Skeletal muscle satellite cell (primary cell): Measurements from ENCODE around the gene CD40LG.

Experiments
- H3K27me3 ChIP-seq: 2 replicates; pipeline ENCODE4 v1.7.0; 2013; ENCODE audit warnings: low read length; ENCODE audit not compliant: control insufficient read depth, insufficient read depth
- H3K36me3 ChIP-seq: 2 replicates; pipeline ENCODE4 v1.7.0; 2013; ENCODE audit warnings: mild to moderate bottlenecking, control low read depth, low read length; ENCODE audit not compliant: insufficient read depth
- H3K4me1 ChIP-seq: 2 replicates; pipeline ENCODE4 v1.7.0; 2013; ENCODE audit warnings: low read length; ENCODE audit not compliant: control insufficient read depth, insufficient read depth
- H3K4me2 ChIP-seq: 2 replicates; pipeline ENCODE4 v1.7.0; 2013; ENCODE audit warnings: mild to moderate bottlenecking, low read length
- H3K4me3 ChIP-seq: 2 replicates; pipeline ENCODE4 v1.7.0; 2013; ENCODE audit warnings: low read length
- H3K9ac ChIP-seq: 2 replicates; pipeline ENCODE4 v1.7.0; 2013; ENCODE audit warnings: mild to moderate bottlenecking, low read depth, low read length, moderate library complexity
- H3K9me3 ChIP-seq: replicated peaks from 2 replicates; pipeline ENCODE4 v1.7.0; 2013; ENCODE audit warnings: mild to moderate bottlenecking, control low read depth, low read length

Gene CD40LG

GRCh38 chrX:136674270-136674985 lies 26.5 kb downstream of the CD40LG start:
- Histone ChIP-seq H3K27me3 (no peaks in the 10 kb centered on the region), H3K36me3 (no peaks in the 10 kb centered on the region), H3K4me1 (no peaks in the 10 kb centered on the region)

DNA sequence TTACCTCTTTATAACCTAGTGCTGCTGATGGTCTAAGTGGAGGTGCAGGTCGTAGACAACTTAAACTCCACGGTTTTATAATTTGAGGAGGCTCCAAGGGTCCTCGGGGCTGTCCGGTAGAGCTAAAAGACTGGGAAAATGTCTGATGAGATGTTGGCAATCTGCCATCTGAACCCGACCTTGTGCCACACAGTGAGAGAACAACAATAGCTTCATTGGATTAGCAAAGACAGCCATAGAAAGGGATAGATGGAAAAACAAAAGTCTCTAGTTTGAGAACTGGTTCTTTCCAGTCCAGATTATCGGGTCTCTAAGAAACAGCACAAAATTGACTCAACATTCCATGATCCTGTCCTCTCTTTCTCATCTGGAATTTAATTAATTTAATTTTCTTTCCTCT lies 31.6 kb downstream of the CD40LG start:
- no peaks in the 10 kb centered on the region for H3K27me3 ChIP-seq
- H3K9me3 ChIP-seq, result no peaks in the 10 kb centered on the region
- no peak overlapping the region for H3K4me3 ChIP-seq
- no peaks in the 10 kb centered on the region for H3K36me3 ChIP-seq
- no peak overlapping the region for H3K9ac ChIP-seq
- H3K4me2 ChIP-seq, result no peak overlapping the region
- H3K4me1 ChIP-seq, result no peaks in the 10 kb centered on the region

More at GRCh38 chrX:136674270-136674985, 26.5 kb downstream of the CD40LG start:
- no peak overlapping the region for H3K4me2 ChIP-seq
- H3K9ac ChIP-seq, result no peak overlapping the region
- H3K4me3 ChIP-seq, result no peak overlapping the region
- no peaks in the 10 kb centered on the region for H3K9me3 ChIP-seq

DNA sequence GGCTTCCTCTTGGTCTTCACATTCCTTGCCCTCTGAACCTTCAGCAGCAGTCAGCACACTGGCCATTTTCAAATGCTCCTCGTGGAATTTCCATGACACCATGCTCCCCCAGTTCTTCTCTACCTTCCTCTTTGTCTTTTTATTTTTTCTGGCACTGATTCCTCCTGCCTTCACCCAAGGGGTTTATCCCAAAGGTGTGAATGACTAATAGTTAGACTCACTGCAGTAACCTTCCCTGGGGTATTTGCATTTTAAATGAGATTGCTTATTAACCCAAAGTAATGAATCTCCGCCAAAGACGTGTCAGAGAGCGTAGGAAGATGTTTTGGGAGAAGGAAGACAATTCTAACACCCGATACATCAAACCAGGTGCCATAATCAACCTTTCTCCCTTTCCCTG lies 36.2 kb downstream of the CD40LG start:
- peaks cover 3% of the 10 kb centered on the region for H3K27me3 ChIP-seq
- no peaks in the 10 kb centered on the region for H3K4me1 ChIP-seq
- H3K4me3 ChIP-seq, result no peak overlapping the region
- H3K36me3 ChIP-seq, result no peaks in the 10 kb centered on the region
- H3K4me2 ChIP-seq, result no peak overlapping the region
- no peak overlapping the region for H3K9ac ChIP-seq
- no peaks in the 10 kb centered on the region for H3K9me3 ChIP-seq

GRCh38 chrX:136687457-136687856 lies 39.5 kb downstream of the CD40LG start:
- no peaks in the 10 kb centered on the region for H3K36me3 ChIP-seq
- peaks cover 13% of the 10 kb centered on the region for H3K4me1 ChIP-seq
- H3K4me2 ChIP-seq, result no peak overlapping the region
- H3K9me3 ChIP-seq, result no peaks in the 10 kb centered on the region
- no peak overlapping the region for H3K4me3 ChIP-seq
- peaks cover 3% of the 10 kb centered on the region for H3K27me3 ChIP-seq
- H3K9ac ChIP-seq, result no peak overlapping the region

DNA sequence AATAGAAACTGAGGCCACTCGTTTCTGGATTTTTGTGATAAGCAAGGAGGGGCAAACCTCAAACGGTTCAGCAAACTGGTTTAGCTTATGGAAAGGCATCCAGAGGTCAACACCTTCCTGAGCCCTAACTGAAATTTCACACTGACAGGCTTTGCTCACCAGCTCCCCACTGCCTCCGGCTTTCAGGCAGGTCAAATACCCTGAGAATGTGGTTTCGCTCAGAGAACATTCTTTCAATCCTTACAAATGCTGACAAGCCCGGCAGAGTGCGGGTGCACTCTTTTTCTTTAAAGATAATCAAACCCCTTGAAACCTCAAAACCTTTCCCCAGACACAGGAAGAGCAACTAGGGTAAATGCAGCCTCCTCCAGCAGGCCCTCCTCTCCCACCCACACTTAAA lies 41.5 kb downstream of the CD40LG start:
- Histone ChIP-seq H3K9me3 (no peaks in the 10 kb centered on the region), H3K9ac (no peak overlapping the region), H3K27me3 (peaks cover 3% of the 10 kb centered on the region), H3K4me1 (peaks cover 13% of the 10 kb centered on the region), H3K4me2 (no peak overlapping the region), H3K4me3 (no peak overlapping the region), H3K36me3 (no peaks in the 10 kb centered on the region)

DNA sequence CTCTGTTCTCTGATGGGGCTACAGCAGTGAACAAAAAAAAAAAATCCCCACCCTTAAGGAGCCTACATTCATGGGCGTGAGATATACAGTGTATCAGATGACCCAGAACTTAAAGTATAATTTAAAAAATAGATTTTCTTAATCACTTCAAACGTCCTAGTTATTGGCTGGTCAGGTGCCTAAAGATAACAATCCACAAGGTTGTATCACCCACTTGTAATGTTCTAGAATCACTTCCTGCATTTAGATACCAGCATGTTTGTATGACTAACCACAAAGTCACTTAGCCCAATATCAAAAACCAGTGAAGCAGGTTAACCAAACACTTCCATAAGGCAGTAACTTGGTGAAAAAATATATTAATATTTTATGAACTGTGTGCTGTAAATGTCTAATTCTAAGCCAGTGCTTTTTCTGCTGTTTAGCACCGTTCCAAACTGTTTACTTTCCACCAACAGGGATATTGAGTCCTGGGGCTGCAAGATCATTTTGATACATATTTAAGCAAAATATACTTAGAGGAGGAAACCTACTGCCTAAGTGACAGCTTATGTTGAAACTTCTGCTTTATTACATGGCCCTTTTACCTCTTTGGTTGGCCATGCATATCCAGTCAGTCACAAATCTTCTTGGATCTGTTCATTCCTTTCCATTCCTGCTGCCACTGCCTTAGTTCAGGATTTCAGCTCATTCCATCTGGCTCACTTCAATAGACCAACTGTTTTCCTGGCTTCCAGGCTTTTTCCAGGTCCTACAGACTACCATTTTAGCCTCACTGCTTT lies 43.3 kb downstream of the CD40LG start:
- Histone ChIP-seq H3K4me3 (no peak overlapping the region), H3K9me3 (no peaks in the 10 kb centered on the region), H3K36me3 (no peaks in the 10 kb centered on the region), H3K4me1 (peaks cover 13% of the 10 kb centered on the region), H3K4me2 (no peak overlapping the region), H3K27me3 (peaks cover 3% of the 10 kb centered on the region), H3K9ac (no peak overlapping the region)

GRCh38 chrX:136692271-136692670 lies 44.3 kb downstream of the CD40LG start:
- Histone ChIP-seq H3K9me3 (no peaks in the 10 kb centered on the region), H3K4me1 (peaks cover 13% of the 10 kb centered on the region), H3K36me3 (no peaks in the 10 kb centered on the region), H3K9ac (no peak overlapping the region), H3K27me3 (peaks cover 3% of the 10 kb centered on the region), H3K4me2 (no peak overlapping the region), H3K4me3 (no peak overlapping the region)

GRCh38 chrX:136694431-136695087 lies 46.6 kb downstream of the CD40LG start:
- Histone ChIP-seq H3K36me3 (no peaks in the 10 kb centered on the region), H3K4me2 (no peak overlapping the region), H3K4me3 (no peak overlapping the region), H3K9ac (no peak overlapping the region), H3K4me1 (peaks cover 13% of the 10 kb centered on the region), H3K9me3 (no peaks in the 10 kb centered on the region), H3K27me3 (no peaks in the 10 kb centered on the region)

DNA sequence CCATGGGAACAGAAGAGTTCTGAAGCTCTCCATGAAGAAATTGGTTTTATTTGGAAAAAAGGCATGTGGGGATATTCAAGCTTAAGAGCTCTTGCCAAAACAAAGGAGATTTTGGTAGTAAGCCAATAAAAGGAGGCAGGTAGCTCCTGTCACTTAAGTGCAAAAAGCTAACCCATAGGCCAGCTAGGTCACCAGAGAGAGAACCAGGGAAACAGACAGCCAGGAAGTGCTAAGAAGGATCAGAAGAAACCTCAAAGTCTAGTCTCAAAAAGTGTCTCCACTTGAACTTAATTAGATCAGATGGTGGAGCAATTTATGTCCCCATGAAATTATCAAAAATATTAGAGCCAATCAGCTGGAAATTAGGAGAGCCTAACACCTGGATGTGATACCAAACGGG lies 49.2 kb downstream of the CD40LG start:
- Histone ChIP-seq H3K9ac (no peak overlapping the region), H3K36me3 (no peaks in the 10 kb centered on the region), H3K27me3 (no peaks in the 10 kb centered on the region), H3K4me3 (no peak overlapping the region), H3K4me2 (no peak overlapping the region), H3K4me1 (no peaks in the 10 kb centered on the region), H3K9me3 (no peaks in the 10 kb centered on the region)

GRCh38 chrX:136708348-136708747 lies 60.4 kb downstream of the CD40LG start:
- H3K4me1 ChIP-seq, result peaks cover 5% of the 10 kb centered on the region
- H3K36me3 ChIP-seq, result no peaks in the 10 kb centered on the region
- H3K27me3 ChIP-seq, result no peaks in the 10 kb centered on the region
- no peak overlapping the region for H3K9ac ChIP-seq
- no peaks in the 10 kb centered on the region for H3K9me3 ChIP-seq
- no peak overlapping the region for H3K4me3 ChIP-seq
- H3K4me2 ChIP-seq, result no peak overlapping the region
